NCI-H748 treated with DMSO at 0.1 percent for 48 hours (cell line): ENCODE data around the gene PRR5L.

Source experiments
- DNase-seq: peaks from one replicate; lab custom pipeline; 2025; lab: John Stamatoyannopoulos, UW

Gene PRR5L

GRCh38 chr11:36376888-36377758 lies 81.0 kb downstream of the PRR5L start:
- peak; percentile 19 for DNase-seq

GRCh38 chr11:36377759-36378564 lies 81.9 kb downstream of the PRR5L start:
- DNase-seq = no peak

GRCh38 chr11:36379653-36380052 lies 83.6 kb downstream of the PRR5L start:
- no peak for DNase-seq

GRCh38 chr11:36380296-36381014 lies 84.4 kb downstream of the PRR5L start:
- no peak for DNase-seq

GRCh38 chr11:36381015-36381360 lies 84.9 kb downstream of the PRR5L start:
- DNase-seq = no peak

- DNase-seq = no peak
Measured at GRCh38 chr11:36383195-36383594, 87.1 kb downstream of the PRR5L start.

GRCh38 chr11:36385121-36385970 lies 89.3 kb downstream of the PRR5L start:
- DNase-seq = peak; percentile 62

GRCh38 chr11:36386411-36386810 lies 90.3 kb downstream of the PRR5L start:
- no peak for DNase-seq

GRCh38 chr11:36388071-36388470 lies 92.0 kb downstream of the PRR5L start:
- no peak for DNase-seq

- no peak for DNase-seq
Measured at GRCh38 chr11:36388951-36389350, 92.9 kb downstream of the PRR5L start.

GRCh38 chr11:36389811-36390210 lies 93.7 kb downstream of the PRR5L start:
- DNase-seq = no peak

GRCh38 chr11:36390963-36391471 lies 94.9 kb downstream of the PRR5L start:
- DNase-seq = no peak

GRCh38 chr11:36392196-36392595 lies 96.1 kb downstream of the PRR5L start:
- no peak for DNase-seq

GRCh38 chr11:36394056-36394455 lies 98.0 kb downstream of the PRR5L start:
- no peak for DNase-seq

GRCh38 chr11:36394926-36395325 lies 98.8 kb downstream of the PRR5L start:
- DNase-seq = no peak

- peak; percentile 53 for DNase-seq
Measured at GRCh38 chr11:36395978-36396736, 100.1 kb downstream of the PRR5L start.

- no peak for DNase-seq
Measured at GRCh38 chr11:36398231-36398953, 102.3 kb downstream of the PRR5L start.

- DNase-seq = no peak
Measured at GRCh38 chr11:36399236-36399635, 103.1 kb downstream of the PRR5L start.

GRCh38 chr11:36399745-36400144 lies 103.7 kb downstream of the PRR5L start:
- no peak for DNase-seq
